Dermis microvascular lymphatic vessel endothelial cell (primary cell): ENCODE results near the gene ADGRL2. TPM values are rescaled to one million over a fixed set of nuclear protein-coding genes. Genes with fewer than 3 reads are reported as not detected.

Experiments used
- DNase-seq, 2 donors: peaks; one replicate each; pipeline versions ENCODE4 v3.0.0 to v3.0.0-alpha.2; 2010; ENCODE audit warnings: low read depth in 2 of 2
- total RNA-seq: library from RNA; depleted of rRNA; stranded (reverse); fragments of >200 nt; gene quantifications from 2 replicates; pipeline ENCODE4 v1.2.1, GENCODE V29; 2014

The ADGRL2 gene
- total RNA-seq, 1 donor from 2014 or later = 20.9 TPM

DNA sequence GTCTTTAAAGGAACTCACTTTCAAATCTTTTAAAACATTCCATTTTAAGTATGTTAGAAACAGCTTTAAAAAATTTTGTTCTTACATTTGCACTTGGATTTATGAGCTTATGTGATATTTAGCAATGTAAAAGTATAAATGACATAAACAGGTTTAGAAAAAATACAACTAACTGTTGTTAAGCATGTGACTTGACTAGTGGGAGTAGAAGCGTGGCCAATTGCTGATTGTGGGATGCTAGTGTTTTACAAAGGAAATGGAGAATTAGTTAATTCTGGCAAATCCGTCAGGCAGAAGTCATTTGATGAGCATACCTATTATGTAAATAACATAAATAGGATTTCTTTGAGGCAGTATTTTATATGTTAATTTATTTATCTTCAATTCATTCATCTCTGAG lies 175.8 kb downstream of the ADGRL2 start:
- no peak for DNase-seq

DNA sequence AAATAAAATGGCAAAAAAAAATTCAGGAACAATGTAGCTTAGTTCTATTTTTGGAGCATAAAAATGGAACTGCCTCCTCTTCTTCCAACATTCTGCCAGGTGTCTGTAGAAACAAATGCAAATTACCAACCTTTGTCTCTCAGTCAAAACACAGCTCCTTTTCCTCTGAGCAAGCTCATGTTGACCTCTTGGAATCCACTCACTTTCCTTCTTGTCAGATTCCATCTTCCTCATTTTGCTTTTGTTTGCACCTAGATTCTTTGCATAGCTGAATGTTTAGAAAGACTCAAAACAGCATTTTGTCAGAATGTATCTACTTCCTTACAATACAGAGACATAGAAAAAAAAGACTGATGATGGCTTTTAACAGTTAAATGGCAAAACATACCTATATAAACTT lies 178.2 kb downstream of the ADGRL2 start:
- no peak for DNase-seq

GRCh38 chr1:81982523-81982922 lies 181.8 kb downstream of the ADGRL2 start:
- DNase-seq = no peak

GRCh38 chr1:81989524-81989923 lies 188.8 kb downstream of the ADGRL2 start:
- DNase-seq = no peak

- DNase-seq = no peak
These were observed 189.5 kb downstream of the ADGRL2 start for GRCh38 chr1:81990241-81990640.

DNA sequence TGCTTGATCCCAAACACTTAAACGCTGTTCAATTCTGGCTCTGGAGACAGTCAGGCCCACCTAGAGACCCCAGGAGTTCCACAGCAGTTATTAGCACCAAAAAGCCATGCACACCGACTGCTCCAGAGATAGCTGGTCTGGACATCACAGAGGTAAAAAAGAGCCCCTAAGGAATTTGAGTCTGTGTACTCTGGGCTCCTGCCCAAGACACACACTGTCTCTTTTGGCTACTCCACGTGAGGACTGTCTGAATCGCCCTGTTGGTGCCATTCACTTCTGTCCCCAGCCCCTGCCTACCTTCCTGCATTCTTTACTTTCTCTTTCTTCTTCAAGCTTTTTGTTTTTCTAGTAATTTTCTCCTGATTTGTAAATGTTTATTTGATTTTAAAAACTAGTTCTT lies 197.4 kb downstream of the ADGRL2 start:
- DNase-seq = no peak

DNA sequence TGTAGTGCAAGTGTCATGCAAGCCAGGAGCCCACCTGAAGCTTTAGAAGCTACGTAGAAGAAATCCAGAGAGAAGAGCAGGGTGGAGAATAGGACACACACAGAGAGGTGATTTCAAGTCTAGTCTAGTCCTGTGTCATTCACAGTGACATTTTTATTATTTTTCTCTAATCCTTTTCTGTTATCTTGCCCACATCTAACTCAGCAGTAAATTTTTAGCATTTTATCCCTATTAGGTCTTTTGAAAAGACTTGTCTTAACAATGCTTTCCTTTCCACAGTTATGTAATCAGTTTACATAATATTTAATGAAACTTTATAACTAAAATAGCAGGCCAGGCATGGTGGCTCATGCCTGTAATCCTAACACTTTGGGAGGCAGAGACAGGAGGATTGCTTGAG lies 198.6 kb downstream of the ADGRL2 start:
- DNase-seq = no peak

GRCh38 chr1:82000221-82000620 lies 199.5 kb downstream of the ADGRL2 start:
- no peak for DNase-seq

DNA sequence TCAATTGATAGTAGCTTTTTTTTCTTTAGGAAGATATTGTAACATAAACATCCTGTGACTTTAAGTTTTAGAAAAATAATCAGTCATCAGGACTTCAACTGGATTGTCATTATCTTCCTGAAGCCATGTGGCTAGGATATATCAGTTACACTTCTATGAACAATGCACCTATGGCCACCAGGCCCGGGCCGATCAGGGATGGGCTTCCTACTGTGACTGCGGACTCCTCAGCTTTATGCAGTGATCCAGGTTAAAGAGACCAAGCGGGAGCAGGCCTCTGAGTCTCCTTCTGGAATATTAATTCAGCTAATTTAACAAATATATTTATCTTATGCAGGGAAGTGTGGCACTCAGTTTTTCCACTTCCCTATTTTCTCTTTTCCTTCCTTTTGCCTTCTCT lies 200.6 kb downstream of the ADGRL2 start:
- no peak for DNase-seq

- DNase-seq = no peak
These were observed 207.1 kb downstream of the ADGRL2 start for GRCh38 chr1:82007804-82008203.

DNA sequence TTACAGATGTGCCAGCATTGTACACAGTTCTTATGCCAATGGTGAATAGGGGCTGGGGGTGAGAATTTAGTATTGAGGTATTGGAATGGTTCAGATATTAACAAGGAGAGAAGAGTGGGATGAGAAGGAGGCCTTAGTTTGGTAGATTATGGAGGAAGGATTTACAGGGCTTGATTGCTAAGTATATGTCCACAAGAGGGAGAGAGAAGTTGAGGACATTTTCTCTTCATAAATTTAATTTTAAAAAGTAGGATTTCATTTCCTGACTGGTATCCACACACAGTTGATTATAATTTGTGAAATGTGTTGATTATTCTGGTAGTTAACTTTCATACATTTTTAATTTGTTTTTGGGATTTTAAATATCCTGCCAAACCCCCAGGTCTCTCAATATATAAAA lies 213.0 kb downstream of the ADGRL2 start:
- no peak for DNase-seq

- DNase-seq = no peak
These were observed 214.7 kb downstream of the ADGRL2 start for GRCh38 chr1:82015444-82015843.

DNA sequence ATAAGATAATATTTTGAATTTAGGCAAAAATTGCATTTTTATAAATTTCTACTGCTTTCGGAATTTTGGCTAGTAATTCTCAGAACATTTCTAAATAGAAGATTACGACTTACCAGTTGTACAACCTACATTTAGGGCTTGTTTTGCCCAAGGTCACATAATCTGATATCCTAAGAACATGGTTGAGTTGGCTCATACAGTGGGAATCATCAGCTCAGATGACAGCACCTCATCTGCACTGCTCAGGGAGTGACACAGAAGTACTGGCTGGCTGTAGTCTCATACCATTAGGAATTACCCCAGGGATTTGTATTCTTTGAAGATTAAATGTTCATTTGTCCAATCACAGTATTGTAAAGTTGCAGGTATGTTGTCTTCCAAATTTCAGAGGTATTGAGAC lies 217.6 kb downstream of the ADGRL2 start:
- no peak for DNase-seq

- DNase-seq = no peak
These were observed 218.8 kb downstream of the ADGRL2 start for GRCh38 chr1:82019508-82019907.

DNA sequence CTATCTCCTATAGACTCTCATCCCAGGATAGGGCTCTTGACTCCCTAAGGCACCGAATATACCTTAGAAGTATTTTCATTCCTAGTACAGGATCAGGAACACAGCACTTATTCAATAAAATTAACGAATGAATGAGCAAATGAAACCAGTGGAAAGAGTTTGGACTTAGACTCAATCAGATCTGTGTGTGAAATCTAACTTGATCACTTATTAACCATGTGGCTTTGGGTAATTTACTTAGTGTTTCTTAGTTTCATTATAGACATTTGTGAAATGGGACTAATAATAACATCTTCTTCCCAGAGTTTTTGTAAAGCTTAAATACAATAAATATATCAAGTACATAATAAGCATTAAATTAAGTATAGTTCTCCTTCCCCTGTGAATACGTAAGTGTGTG lies 230.1 kb downstream of the ADGRL2 start:
- no peak for DNase-seq

DNA sequence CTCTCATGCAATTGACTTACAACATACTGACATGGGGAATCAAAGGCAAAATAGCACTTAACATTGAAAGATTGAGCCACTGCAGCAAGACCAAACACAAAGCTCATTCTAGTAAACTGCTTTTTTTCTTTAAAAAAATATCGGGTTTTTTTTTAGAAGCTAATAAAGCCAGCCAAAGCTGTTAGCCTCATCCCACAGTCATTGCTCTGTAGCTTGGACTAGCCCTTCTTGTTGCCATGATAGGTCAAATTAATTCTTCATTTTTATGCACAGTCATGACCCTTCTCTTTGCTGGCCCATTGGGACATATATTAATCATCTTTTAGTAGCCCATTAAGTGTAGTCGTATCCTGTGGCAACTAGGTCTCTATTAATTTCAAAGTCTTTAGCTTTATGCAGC lies 231.3 kb downstream of the ADGRL2 start:
- no peak for DNase-seq

GRCh38 chr1:82034812-82035211 lies 234.1 kb downstream of the ADGRL2 start:
- no peak for DNase-seq
